ENCODE results near the gene RANBP1. TPM values are rescaled to one million over a fixed set of nuclear protein-coding genes. Genes with fewer than 3 reads are reported as not detected.

The RANBP1 gene
- total and polyA plus RNA-seq, 2 of the 8 experiments (the other 6 are each of a cell fraction or from before 2014, with no cell fraction given): 343 to 484 TPM

MicroRNAs within 50 kb of the gene (microRNA counts, 767-probe panel; counts per million panel counts)
- microRNA hsa-miR-1306-3p: 879 counts per million, percentile 95 among the panel's probes with 10 or more counts

Small RNA genes lying within 50 kb of the gene (microRNA-seq; reads per million reads assigned to microRNA genes)
- gene MIR6816 (ENCODE audit: borderline microRNAs expressed in 2 of 2, borderline number of aligned reads in 2 of 2, borderline replicate concordance in 1 of 2): 0 to 0.20 reads per million in 2 experiments

Small RNA genes lying within 50 kb of the gene (small RNA-seq; reads per million reads assigned to genes)
- gene MIR6816 (ENCODE audit: insufficient read depth) (1.0 reads per million), gene RF00017 (ENCODE audit: insufficient read depth) (not detected), gene RF00599 (ENCODE audit: insufficient read depth) (not detected)

Other genes with a start within 250 kb of the RANBP1 start
- 15.2 and 16.6 TPM in 2 replicates for gene COMT, start 174.3 kb upstream of the RANBP1 start, total RNA-seq (2021; fragmentation: NEBNext Ultra II Directional; extraction: Animal tissue kit (Norgen Biotek cat#: 25700))
- 33.7 and 45.0 TPM in 2 replicates for gene COMT, start 174.3 kb upstream of the RANBP1 start, polyA plus RNA-seq (2011; rRNA removed)
- 14.2 and 14.8 TPM in 2 replicates for gene TXNRD2, start 174.3 kb upstream of the RANBP1 start, total RNA-seq (2021; fragmentation: NEBNext Ultra II Directional; extraction: Animal tissue kit (Norgen Biotek cat#: 25700))
- gene TXNRD2, start 174.3 kb upstream of the RANBP1 start, polyA plus RNA-seq (2011; rRNA removed): 21.9 and 25.0 TPM in 2 replicates
- gene ARVCF, start 99.3 kb upstream of the RANBP1 start, total RNA-seq (2021; fragmentation: NEBNext Ultra II Directional; extraction: Animal tissue kit (Norgen Biotek cat#: 25700)): 43.2 and 49.6 TPM in 2 replicates
- gene ARVCF, start 99.3 kb upstream of the RANBP1 start, polyA plus RNA-seq (2011; rRNA removed): 31.0 and 68.3 TPM in 2 replicates
- gene TANGO2, start 95.0 kb upstream of the RANBP1 start, total RNA-seq (2021; fragmentation: NEBNext Ultra II Directional; extraction: Animal tissue kit (Norgen Biotek cat#: 25700)): 10.1 and 13.6 TPM in 2 replicates
- gene TANGO2, start 95.0 kb upstream of the RANBP1 start, polyA plus RNA-seq (2011; rRNA removed): 18.2 and 18.4 TPM in 2 replicates
- gene DGCR8, start 35.9 kb upstream of the RANBP1 start, total RNA-seq (2021; fragmentation: NEBNext Ultra II Directional; extraction: Animal tissue kit (Norgen Biotek cat#: 25700)): 42.3 and 43.7 TPM in 2 replicates
- gene DGCR8, start 35.9 kb upstream of the RANBP1 start, polyA plus RNA-seq (2011; rRNA removed): 23.7 and 42.5 TPM in 2 replicates
- 44.9 and 47.9 TPM in 2 replicates for gene TRMT2A, start 1.1 kb downstream of the RANBP1 start, total RNA-seq (2021; fragmentation: NEBNext Ultra II Directional; extraction: Animal tissue kit (Norgen Biotek cat#: 25700))
- 50.3 and 73.2 TPM in 2 replicates for gene TRMT2A, start 1.1 kb downstream of the RANBP1 start, polyA plus RNA-seq (2011; rRNA removed)
- 64.0 and 65.6 TPM in 2 replicates for gene ZDHHC8, start 15.7 kb downstream of the RANBP1 start, total RNA-seq (2021; fragmentation: NEBNext Ultra II Directional; extraction: Animal tissue kit (Norgen Biotek cat#: 25700))
- 18.6 and 44.4 TPM in 2 replicates for gene ZDHHC8, start 15.7 kb downstream of the RANBP1 start, polyA plus RNA-seq (2011; rRNA removed)
- not detected in 2 replicates for gene CCDC188, start 35.0 kb downstream of the RANBP1 start, total RNA-seq (2021; fragmentation: NEBNext Ultra II Directional; extraction: Animal tissue kit (Norgen Biotek cat#: 25700))
- not detected in 2 replicates for gene CCDC188, start 35.0 kb downstream of the RANBP1 start, polyA plus RNA-seq (2011; rRNA removed)
- gene RTN4R, start 152.2 kb downstream of the RANBP1 start, total RNA-seq (2021; fragmentation: NEBNext Ultra II Directional; extraction: Animal tissue kit (Norgen Biotek cat#: 25700)): 21.8 and 22.5 TPM in 2 replicates
- gene RTN4R, start 152.2 kb downstream of the RANBP1 start, polyA plus RNA-seq (2011; rRNA removed): 41.3 and 51.5 TPM in 2 replicates
- gene DGCR6L, start 204.0 kb downstream of the RANBP1 start, total RNA-seq (2021; fragmentation: NEBNext Ultra II Directional; extraction: Animal tissue kit (Norgen Biotek cat#: 25700)): 41.9 and 43.6 TPM in 2 replicates
- 72.6 and 93.5 TPM in 2 replicates for gene DGCR6L, start 204.0 kb downstream of the RANBP1 start, polyA plus RNA-seq (2011; rRNA removed)

All from H1 (cell line).